ENCODE data around the gene MTHFD1L.
"Not testable (repeated sequence)": the region's sequence is repeated elsewhere in the genome, so short reads cannot be mapped to it uniquely, and the experiment has no call there.

Gene MTHFD1L

GRCh38 chr6:151095538-151096254 is 230.2 kb downstream of the MTHFD1L start:
- no peak for DNase-seq (ENCODE audit: low spot score)

- DNase-seq (ENCODE audit: low spot score) = no peak
These were observed 230.7 kb downstream of the MTHFD1L start for GRCh38 chr6:151096255-151096612.

DNA sequence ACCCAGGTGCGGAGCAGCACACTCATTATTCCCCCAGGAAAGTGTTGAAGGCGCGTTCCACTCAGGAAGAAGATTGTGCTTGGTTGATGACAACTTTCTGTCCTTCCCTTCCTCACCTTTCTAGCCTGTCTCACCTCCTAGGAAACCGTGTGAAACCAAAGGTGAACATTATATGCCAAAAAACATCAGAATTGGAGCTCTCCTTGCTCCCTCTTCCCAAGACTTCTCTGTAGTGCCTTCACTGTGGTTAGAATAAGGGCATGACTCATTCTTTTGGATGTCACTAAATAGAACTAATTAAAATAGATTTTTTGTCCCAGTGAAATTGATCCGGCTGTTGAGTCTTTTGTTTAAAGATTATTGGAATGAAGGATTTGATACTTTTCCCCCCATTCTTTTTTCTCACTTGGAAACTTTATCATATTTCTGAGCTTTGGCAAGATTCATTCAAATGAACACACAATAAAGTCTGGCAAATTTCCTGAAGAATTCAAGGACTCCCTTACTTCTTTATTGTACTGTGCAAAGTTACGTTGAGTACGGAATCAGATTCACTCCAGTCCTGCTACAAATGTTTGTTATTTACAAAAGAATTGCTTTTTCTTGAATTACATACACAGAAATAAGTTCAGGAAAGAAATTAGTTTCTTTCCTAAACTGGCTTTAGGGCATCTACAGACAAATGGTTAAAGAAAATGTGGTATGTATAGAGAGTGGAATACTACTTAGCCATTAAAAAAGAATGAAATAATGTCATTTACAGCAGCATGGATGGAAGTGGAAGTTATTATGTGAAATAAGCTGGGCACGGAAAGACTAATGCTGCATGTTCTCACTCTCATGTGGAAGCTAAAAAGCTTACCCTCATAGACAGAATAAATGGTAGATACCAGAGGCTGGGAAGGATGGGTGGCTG is 231.4 kb downstream of the MTHFD1L start:
- no peak for DNase-seq (ENCODE audit: low spot score)

- DNase-seq (ENCODE audit: low spot score) = no peak
These were observed 232.7 kb downstream of the MTHFD1L start for GRCh38 chr6:151098166-151098565.

DNA sequence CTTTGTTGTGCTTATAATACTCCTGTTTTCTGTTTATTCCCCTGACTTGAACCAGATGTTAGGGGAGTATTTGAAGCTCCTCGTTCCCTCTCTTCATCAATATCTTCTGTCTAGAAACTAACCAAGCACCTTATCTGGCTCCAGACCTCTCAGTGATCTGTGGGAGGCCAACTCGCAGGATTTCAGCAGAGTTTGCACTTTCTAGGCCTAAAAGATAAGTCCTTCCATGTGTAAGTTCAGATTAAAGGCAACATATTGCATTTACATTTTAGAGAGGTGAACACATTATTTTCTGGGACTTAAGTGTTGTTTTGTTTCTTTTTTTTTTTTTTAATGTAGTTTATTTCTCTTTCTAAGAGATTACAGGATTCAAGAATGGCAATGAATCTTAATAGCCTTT is 234.8 kb downstream of the MTHFD1L start:
- DNase-seq (ENCODE audit: low spot score) = no peak

DNA sequence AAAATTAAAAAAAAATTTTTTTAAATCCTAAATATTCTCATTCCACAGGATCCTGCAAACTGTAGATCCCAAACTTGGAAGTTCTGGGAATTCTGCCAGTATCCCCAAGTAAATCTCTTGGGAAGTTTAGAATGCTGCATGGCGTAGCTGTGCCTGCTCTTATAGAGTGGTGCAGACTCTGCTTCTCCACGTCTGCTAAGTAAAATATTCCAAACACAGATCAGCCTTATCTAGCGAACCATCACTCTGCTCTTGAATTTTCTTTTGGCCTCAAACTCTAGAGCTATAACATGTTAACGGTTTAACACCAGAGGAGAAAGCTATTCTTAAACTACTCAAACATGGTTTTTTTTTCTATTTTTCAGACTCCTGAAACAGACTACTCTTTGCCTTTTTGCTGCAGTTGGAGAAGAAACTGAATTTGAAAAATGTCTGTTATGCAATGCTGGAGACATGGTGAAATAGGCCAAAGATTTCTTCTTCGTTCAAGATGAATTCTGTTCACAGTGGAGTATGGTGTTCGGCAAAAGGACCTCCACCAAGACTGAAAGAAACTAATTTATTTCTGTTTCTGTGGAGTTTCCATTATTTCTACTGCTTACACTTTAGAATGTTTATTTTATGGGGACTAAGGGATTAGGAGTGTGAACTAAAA is 235.8 kb downstream of the MTHFD1L start:
- DNase-seq (ENCODE audit: low spot score) = no peak

- DNase-seq (ENCODE audit: low spot score) = no peak
These were observed 236.6 kb downstream of the MTHFD1L start for GRCh38 chr6:151101816-151102694.

DNA sequence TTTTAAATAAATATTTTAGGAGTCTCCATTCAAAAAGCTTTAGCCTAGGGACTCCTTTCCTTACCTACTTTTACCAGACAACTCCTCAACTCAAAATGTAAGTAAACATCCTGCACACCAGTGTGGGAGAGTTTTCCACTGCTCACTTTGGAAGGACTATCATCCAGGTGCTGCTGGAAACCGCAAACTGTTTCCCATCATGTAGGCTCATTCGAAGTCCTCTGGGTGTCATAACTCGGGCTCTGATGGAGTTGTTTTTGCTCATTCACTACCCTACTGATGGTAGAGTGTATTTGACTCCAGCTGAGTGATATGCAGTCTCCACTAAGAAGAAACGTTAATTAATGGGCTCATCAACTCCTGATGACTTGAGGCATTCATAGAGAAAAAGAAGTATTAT is 237.8 kb downstream of the MTHFD1L start:
- DNase-seq (ENCODE audit: low spot score) = no peak

DNA sequence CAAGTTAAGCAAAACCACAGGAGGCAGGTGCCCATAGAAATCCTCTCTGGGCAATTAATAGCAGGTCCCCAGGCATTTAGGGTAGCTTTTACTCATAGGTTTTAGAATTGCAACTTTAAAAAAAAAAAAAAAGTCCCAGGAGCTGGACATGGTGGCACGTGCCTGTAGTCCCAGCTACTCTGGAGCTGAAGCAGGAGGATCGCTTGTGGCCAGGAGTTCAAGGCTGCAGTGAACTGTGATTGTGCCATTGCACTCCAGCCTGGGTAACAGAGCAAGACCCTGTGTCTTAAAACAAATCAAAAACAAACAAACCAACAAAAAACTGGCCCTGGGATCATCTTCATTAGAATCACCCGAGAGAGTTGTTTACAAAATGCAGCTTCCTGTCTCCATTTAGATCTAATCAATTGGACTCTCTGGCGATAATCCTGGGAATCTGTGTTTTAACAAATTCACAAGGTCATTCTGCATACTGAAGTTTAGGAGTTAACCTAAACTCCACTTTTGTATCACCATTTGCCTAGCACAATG is 242.5 kb downstream of the MTHFD1L start:
- DNase-seq (ENCODE audit: low spot score) = no peak

- no peak for DNase-seq (ENCODE audit: low spot score)
These were observed 243.0 kb downstream of the MTHFD1L start for GRCh38 chr6:151108548-151108947.

DNA sequence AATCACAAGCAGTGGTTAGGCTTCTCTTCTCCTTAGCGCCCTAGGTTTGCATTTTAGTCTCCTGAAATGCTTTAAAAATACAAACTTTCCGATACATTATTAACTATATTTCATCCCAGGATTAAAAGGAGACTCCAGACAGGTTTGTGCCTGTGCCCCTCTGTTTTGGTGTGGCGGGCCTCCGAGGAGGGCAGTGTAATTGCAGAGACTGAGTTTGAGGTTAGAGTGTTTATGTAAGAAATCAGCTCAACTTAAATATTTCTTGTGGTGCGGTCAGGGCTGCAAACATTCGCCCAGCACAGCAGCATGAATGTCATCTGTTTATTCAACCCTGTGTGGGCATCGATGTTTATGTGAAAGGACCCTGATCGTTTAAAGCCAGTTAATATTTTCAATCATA is 243.9 kb downstream of the MTHFD1L start:
- no peak for DNase-seq (ENCODE audit: low spot score)

GRCh38 chr6:151109869-151110575 is 244.5 kb downstream of the MTHFD1L start:
- no peak for DNase-seq (ENCODE audit: low spot score)

DNA sequence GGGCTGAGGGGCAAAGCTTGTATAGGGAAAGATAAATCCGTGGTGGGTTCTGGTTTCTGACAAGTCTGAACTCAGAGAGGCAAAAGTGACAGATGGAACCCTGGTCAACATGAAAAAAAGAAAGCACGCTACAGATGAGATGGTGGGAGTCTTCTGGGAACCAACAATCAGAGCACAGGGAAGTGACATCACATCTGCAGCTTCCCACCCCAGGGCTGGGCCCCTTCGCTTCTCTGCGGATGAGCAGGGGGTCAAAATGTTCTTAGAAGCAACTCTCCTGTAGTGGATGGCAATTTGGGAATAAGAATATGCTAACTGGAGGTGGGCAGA is 245.0 kb downstream of the MTHFD1L start:
- no peak for DNase-seq (ENCODE audit: low spot score)

DNA sequence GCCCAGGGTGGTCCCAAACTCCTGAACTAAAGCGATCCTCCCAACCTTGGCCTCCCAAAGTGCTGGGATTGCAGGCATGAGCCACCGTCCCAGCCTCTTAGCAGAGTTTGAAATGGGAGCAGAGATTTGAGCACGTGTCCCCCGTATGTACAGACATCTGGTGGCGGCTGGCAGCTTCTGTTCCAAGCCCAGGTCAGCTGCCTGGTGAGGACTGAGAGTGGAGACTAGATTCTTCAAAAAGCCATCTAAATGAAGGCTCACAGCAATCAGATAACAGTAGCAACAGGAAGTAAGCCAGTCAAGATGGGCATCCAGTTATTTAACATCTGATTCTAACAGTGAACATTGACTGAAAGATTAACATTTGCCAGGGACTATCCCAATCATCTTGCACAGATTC is 246.2 kb downstream of the MTHFD1L start:
- DNase-seq (ENCODE audit: low spot score) = no peak

- DNase-seq (ENCODE audit: low spot score) = no peak
These were observed 246.6 kb downstream of the MTHFD1L start for GRCh38 chr6:151112130-151112529.

DNA sequence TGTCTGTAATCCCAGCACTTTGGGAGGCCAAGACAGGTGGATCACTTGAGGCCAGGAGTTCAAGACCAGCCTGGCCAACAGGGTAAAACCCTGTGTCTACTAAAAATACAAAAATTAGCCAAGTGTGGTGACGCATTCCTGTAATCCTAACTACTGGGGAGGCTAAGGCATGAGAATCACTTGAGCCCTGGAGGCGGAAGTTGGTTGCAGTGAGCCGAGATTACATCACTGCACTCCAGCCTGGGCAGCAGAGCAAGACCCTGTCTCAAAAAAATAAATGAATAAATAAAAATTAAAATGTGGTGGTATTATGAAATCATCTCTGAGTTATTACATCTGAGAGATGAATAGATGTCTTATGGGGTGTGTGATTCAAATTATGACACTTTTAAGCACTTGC is 247.4 kb downstream of the MTHFD1L start:
- not testable (repeated sequence) for DNase-seq (ENCODE audit: low spot score)

DNA sequence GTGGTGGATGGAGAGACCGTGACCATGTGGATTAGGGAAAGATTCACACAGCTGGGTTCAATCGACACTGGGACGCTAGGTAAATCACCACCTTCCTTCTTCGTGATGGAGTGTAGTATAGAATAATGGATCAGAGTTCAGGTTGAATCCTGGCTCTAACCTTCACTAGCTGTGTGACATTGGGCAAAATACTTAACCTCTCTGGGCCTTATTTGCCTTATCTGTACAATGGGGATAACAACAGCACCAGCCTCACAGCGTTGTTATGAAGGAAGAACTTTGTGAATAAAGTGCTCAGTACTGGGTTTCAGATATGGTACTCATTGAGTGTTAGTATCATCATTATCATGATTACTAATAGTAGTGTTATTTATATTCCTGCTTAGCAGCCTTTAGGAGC is 248.1 kb downstream of the MTHFD1L start:
- no peak for DNase-seq (ENCODE audit: low spot score)

DNA sequence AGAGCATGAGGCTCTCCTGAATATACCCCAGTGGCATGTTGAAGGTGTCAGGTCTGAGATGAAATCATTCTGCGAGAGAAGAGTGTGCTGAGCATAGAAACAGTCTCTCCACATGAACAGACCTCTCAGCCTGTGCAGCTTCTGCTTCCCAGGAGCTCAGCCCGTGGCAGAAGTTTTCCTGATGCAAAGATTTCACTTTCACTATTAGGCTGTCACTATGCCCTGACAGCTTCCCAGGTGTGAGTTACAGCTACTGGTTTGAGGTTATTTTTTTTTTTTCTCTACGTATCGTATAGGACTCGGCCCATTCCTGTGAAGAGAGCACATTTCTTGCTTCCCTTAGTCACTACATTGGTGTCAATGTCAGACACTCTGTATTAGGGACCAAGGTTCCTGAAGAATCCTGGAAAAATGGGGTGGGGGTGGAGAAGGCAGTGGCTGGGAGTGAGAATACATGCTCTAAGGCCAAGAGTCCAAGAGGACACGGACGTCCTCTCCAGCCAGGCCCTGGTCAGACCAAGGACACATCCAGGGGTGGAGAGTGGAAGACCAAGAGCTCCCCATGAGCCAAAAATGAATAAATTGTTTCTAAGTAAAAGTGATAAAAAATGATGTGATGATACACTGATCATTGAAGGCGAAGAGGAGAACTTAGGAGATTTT is 253.1 kb downstream of the MTHFD1L start:
- DNase-seq (ENCODE audit: low spot score) = no peak

GRCh38 chr6:151119823-151120524 is 254.5 kb downstream of the MTHFD1L start:
- no peak for DNase-seq (ENCODE audit: low spot score)

DNA sequence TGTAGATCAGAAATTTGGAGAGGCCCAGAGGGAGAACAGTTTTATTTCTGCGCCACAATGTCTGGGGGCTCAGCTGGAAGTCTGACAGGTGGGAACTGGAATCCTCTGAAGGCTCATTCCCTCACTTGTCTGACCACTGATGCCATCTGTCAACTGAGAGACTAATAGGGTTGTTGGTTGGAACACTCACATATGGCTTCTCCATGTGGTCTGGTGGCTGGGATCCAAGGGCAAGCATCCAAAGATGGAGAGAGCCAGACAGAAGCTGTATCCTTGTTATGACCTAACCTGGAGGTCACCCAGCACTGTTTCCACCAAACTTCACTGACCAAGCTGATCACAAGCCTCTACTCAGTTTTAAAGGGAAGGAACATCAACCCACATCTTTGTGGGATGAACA is 256.4 kb downstream of the MTHFD1L start:
- no peak for DNase-seq (ENCODE audit: low spot score)

All from CD4-positive, alpha-beta T cell treated with Interleukin-6 at 100 ng/mL for 8 hours (primary cell).